NCI-H187 treated with DMSO at 0.1 percent for 48 hours (cell line): ENCODE measurements around the gene PMIS2.

Experiments
- DNase-seq: peaks from one replicate; lab custom pipeline; 2025; lab: John Stamatoyannopoulos, UW

PMIS2 gene

DNA sequence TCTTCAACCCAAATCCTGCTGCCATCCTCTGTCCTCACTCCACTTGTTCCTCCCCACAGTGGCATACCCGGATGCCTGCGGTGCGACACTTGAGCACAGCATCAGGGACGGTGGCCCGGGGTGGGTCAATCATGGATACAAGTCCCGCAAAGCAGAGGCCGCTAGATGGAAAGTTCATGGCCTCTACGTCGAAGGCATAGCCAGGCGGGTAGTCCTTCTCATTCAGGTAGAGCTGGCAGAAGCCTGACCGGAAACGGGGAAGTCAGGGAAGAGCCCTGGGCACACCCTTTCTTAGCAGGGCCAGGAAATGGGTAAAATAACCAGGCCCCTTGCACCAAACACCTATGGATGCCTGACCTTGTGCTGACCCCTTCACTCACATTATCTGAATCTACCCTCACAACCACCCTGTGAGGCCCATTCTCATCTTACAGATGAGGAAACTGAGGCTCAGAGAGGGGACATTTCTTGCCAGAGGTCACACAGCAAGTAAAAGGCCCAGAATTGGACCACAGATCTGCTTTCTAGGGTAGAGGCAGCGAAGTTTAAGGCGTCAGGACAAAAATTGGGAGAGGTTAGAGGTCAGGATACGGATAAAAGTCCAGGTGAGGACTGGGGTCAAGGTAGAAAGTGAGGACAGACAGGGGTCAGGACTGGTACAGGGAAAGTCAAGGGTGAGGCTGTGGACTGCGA lies 29.0 kb upstream of the PMIS2 start:
- DNase-seq = no peak

DNA sequence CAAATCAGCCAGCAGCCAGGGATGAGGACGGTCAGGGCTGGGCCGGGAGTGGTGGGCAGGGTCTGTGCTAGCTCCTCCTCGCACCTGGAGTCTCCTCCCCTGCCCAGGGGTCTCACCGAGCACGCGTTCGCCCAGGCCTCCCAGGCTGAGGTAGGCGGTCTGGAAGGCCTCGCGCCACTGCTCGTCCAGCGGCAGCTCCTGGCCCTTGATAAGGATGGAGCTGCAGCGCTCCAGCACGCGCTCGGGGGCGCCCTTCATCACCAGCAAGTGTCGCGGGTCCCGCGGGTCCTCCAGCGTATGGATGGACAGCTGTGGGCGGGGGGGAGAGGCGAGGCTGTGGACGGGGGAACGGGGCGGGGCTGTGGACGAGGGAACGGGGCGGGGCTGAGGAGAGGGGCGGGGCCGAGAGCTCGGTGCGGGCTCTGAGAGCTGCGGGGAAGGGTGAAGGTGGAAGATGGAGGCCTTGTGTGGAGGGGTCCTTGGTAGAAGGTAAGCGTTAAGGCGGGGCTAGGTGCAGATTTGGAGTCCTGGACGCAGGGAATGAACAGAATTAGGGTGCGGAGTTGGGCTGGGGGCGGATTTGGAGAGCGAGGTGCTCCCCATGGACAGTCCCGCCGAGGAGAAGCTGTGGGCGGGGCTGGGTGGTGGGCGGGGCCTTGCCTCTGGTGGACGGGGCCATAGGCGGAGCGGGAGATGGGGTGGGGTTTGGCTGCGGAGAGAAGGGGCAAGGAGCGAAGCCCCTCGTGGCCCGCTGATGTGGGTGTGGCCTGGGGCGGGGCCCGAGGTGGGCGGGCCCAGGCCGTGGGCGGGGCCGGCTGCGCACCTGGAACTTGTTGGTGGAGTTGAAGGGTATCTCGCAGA lies 28.2 kb upstream of the PMIS2 start:
- DNase-seq = no peak

GRCh38 chr19:35558400-35559280 lies 27.3 kb upstream of the PMIS2 start:
- DNase-seq = no peak

- no peak for DNase-seq
These were observed 26.7 kb upstream of the PMIS2 start for GRCh38 chr19:35559281-35559659.

DNA sequence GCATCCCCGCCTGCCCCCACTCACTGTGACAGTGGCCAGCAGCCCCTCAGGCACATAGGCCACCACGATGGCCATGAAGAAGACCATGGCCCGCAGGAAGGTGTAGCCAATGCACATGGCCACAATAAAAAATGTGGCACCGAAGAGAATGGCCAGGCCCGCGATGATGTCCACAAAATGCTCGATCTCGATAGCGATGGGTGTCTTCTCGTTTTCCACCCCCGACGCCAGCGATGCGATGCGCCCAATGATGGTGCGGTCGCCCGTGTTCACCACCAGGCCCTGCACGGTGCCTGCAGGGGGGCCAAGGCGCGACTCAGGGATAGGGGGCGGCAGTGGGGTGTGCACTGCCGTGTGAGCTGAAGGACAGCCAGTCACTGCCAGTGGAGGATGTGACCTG lies 26.2 kb upstream of the PMIS2 start:
- no peak for DNase-seq

DNA sequence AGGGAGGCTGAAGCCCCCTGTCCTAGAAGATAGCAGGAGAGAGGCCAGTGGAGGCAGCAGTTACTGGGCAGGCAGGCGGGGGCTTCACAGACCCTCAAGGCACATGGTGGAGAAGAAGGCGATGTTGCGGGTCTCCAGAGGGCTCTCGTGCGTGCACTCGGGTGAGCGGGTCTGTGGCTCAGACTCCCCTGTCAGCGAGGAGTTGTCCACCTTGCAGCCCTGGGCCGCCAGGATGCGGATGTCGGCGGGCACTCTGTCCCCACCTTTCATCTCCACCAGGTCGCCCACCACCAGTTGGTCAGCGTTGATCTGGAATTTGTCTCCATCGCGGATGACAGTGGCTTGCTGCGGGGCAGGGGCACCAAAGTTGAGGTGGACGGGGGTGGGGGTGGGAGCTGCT lies 25.7 kb upstream of the PMIS2 start:
- no peak for DNase-seq

DNA sequence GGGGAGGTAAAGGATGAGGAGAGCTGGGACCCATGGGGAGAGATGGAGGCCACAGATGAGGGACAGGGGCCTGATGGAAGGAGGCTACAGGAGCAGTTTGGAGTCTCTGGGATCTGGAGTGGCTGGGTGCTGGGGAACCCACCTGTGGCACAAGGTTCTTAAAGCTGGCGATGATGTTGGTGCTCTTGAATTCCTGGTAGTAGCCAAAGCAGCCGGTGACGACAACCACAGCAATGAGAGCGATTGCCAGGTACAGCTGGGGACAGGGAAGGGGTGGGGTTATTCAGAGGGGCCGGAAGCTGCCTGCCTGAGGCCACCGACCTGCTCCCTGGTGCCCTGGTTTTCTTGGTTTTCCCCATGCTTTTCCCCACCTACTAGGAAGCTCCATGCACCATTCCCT lies 25.3 kb upstream of the PMIS2 start:
- no peak for DNase-seq

DNA sequence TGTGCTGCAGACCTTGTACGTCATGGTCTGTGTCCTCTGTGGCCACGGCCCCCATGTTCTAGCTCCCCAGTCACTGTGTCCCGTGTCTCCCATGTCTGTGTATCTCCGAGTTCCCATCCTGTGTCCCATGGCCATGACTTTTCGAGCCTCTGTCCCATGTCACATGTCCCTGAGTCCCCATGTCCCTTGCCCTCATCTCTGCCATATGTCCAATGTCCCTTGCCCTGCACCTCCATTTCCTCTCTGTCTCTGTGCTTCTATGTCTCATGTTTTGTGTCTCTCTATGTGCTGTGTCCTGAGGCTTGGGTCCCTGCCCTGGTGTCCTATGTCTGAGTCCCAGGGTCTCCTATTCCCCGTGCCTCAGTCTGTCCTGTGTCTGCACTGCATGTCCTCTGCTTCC lies 24.5 kb upstream of the PMIS2 start:
- DNase-seq = no peak

DNA sequence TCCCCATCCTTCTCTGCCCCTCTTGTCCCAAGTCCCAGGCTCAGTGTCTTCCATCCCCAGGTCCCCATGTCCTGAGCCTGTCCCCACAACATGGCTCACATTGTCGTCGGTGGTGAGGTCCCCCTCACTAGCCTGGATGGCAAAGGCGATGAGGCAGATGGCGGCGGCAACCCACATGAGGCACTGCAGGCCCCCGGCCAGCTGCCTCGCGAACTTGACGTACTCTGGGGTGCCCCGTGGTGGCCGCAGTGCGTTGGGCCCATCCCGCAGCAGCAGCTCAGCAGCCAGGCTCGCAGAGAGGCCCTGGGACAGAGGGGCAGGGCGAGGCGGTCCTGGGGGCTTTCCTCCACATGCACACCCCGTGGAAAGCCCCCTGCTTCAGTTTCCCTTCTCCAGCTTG lies 23.6 kb upstream of the PMIS2 start:
- DNase-seq = no peak

DNA sequence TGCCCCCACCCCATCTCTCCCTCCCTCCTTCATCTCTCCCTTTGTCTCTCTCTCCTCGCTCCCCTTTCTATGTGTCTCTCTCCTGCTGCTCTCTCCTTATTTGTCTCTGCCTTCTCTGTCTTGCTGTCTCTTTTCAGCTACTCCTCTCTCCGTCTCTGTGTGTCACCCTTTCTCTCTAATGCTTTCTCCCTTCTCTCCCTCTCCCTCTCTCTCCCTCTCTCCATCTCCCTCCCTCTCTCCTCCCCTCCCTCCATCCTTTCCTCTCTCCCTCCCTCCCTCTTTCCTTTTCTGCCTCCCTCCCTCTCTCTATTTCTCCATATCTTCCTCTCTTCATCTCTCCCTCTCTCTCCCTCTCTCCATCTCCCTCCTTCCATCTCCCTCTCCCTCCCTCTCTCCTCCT lies 23.2 kb upstream of the PMIS2 start:
- DNase-seq = no peak

- DNase-seq = no peak
These were observed 22.7 kb upstream of the PMIS2 start, which contains the start of gene ATP4A for GRCh38 chr19:35563207-35563829. Gene ATP4A (minus strand): TSS chr19:35563658. CDS start chr19:35563629, 29 bp downstream.

- no peak for DNase-seq
These were observed 20.7 kb upstream of the PMIS2 start for GRCh38 chr19:35565016-35565856.

GRCh38 chr19:35566738-35567137 lies 19.2 kb upstream of the PMIS2 start:
- DNase-seq = no peak

GRCh38 chr19:35569281-35569781 lies 16.6 kb upstream of the PMIS2 start:
- no peak for DNase-seq

DNA sequence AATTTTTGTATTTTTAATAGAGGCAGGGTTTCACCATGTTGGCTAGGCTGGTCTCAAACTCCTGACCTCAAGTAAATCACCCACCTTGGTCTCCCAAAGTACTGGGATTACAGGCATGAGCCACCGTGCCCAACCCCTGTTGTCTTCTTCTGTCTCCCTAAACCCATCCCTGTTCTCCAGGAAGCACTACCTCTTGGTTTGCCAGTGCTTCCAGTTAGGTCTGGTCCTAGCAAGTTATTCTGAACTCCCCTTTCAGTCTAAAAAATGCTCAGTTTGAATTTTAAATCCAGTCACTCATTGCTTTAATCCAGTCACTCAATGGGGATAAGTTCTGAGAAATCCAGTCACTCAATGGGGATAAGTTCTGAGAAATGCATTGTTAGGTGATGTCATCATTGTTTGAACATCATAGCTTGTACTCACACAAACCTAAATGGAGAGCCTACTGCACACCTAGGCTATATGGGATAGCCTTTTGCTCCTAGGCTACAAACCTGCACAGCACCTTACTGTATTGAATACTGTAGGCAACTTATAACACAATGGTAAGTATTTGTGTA lies 14.5 kb upstream of the PMIS2 start:
- no peak for DNase-seq

DNA sequence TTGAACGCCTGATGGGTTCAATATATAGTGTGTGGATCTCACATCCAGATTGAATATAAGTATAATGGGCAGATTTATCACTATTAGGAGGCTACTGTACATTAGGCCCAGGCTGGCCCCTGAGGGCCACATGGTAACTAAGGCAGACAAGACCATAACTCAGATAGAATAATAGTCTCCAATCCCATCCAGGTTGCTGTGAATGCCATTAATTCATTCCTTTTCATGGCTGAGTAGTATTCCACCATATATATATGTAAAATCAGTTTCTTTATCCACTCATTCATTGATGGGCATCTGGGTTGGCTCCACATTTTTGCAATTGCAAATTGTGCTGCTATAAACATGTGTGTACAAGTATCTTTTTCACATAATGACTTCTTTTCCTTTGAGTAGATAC lies 8.1 kb upstream of the PMIS2 start:
- DNase-seq = no peak

- no peak for DNase-seq
These were observed 7.3 kb upstream of the PMIS2 start for GRCh38 chr19:35578707-35579106.

DNA sequence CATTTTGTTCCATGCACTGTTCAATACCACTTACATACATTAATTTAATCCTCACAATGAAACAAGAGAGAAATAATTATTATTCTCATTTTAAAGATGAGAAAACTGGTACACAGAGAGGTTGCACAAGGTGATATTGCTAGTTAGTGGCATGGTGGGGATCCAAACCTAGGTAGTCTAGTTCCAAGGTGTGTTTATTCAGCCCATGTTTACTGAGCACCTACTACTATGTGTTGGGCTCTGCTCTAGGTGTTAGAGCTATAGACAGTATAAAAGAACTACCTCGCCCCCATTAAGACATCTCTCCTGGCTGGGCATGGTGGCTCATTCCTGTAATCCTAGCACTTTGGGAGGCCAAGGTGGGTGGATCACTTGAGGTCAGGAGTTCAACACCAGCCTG lies 3.2 kb upstream of the PMIS2 start:
- no peak for DNase-seq

DNA sequence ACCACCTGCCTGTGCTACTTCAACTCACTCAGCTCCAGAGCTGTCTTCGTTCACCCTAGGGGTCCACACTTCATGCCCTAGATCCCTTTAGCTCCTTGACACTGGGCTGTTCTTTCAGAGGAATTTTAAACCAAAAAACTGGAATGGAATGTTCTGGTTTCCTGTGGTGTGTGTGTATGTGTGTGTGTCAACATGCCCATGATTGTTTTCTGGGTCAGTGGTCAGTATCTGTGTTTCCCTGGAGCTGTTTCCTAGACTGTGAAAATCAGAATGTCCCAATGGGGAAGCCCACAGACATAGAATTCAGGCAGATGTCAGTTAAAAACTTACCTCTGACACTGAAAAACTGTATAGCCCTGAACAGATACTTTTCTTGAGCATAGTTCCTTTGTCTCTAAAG lies 1.3 kb downstream of the PMIS2 start:
- no peak for DNase-seq

- no peak for DNase-seq
These were observed 4.9 kb downstream of the PMIS2 start for GRCh38 chr19:35590875-35591274.

DNA sequence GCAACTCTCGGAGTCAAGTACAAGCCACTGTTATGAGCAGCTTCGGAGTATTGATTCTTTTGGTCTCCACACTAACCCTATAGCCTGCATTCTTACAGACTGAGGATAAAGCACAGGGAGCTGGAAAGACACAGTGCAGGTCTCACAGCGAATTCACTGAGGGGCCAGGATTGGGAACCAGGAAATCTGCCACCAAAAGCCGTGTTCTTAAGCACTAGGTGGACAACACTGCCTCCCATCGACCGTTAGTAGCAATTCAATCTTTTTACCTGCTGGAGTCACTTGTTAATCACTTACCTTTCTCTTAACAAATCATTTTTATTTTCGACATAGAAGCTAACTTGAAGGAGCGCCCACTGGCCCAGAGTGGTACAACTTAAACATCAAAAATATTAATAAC lies 6.3 kb downstream of the PMIS2 start:
- no peak for DNase-seq
